ENCODE results near the gene MORC1.
"Not testable (repeated sequence)": the region's sequence is repeated elsewhere in the genome, so short reads cannot be mapped to it uniquely, and the experiment has no call there.

MORC1 gene, protein sequence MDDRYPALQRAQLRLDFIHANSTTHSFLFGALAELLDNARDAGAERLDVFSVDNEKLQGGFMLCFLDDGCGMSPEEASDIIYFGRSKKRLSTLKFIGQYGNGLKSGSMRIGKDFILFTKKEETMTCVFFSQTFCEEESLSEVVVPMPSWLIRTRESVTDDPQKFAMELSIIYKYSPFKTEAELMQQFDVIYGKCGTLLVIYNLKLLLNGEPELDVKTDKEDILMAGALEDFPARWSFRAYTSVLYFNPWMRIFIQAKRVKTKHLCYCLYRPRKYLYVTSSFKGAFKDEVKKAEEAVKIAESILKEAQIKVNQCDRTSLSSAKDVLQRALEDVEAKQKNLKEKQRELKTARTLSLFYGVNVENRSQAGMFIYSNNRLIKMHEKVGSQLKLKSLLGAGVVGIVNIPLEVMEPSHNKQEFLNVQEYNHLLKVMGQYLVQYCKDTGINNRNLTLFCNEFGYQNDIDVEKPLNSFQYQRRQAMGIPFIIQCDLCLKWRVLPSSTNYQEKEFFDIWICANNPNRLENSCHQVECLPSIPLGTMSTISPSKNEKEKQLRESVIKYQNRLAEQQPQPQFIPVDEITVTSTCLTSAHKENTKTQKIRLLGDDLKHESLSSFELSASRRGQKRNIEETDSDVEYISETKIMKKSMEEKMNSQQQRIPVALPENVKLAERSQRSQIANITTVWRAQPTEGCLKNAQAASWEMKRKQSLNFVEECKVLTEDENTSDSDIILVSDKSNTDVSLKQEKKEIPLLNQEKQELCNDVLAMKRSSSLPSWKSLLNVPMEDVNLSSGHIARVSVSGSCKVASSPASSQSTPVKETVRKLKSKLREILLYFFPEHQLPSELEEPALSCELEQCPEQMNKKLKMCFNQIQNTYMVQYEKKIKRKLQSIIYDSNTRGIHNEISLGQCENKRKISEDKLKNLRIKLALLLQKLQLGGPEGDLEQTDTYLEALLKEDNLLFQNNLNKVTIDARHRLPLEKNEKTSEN

DNA sequence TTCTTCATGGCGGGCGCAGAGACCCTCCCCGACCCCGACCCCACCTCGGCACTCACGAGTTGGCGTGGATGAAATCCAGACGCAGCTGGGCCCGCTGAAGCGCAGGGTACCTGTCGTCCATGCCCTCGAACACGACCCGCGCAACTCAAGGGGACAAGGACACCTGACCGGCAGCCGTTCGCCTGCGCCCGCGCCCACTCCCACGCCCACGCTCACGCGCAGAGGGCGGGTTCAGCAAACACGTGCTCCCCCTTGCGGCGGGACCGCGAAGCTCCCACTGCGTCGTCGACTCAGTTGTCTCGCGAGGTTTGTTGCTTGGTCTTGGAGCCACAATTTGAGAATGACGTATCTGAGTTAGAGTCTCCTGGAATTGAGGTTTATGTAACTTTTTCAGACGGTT, at the start of gene MORC1:
MORC1 (minus strand) TSS at position 196 of the 400 bp plus-strand sequence; CDS start at position 121, 75 bp downstream.
- no peak for DNase-seq (ENCODE audit: low spot score)

DNA sequence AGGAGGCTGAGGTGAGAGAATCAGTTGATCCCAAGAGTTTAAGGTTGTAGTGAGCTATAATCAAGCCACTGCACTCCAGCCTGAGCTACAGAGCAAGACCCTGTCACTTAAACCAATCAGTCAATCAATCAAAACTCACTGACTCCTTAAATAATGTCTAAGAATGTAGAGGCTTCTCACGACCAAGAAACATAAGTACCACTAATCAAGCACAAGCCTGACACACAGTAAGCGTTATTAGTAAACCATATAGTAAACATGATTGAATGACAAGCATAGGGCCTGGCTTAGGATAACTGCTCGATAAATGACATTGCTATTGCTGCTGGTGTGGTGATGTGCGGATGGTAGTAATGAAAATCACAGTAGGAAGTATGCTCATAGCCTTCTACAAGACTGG, 48.0 kb upstream of the MORC1 start:
- no peak for DNase-seq (ENCODE audit: low spot score)

DNA sequence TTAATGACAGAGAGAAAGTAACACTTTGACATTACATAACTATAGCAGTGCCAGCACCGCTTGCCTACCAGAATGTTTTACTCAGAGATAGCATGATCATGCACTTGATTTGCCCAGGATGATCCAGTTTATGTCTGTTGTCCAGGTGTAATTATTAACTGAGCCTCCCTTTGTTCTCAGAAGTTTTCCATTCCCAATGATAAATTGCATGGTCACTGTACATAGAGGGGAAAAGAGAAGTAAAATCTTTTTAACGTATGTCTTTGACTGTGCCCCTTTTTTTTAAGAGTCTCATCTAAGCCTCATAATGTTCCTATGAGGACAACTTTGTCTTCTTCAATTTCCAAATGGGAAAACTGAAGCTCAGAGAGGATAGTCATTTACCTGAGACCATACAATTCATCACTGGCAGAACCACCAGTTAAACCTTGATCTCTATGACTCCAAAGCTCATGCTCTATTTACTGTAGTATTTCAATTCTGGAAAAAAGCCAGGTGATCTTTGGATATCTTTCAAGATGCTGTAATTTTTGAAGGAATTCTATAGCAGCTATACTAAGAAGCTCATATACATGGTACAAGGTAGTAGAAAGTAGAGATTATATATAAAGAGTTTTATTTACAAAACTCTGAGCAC, 43.7 kb upstream of the MORC1 start:
- no peak for DNase-seq (ENCODE audit: low spot score)

DNA sequence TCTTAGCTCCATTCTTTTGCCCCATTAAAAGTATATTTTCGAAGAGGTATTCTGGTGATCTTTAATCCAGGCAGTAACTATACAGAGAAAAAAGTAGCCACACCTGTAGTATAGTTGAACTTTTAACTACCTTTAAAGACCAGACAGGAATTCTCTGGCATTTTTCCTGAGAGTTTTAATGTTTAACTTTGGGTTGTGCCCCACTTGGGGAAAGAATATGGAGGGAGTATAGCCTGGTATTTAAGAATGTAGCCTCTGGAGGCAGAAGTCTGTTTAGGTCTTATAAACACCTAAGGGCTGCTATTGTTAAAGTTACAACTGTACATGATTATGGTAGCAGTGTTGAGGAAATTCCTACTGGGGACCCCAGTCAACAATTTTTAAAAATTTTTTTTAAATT, 37.9 kb upstream of the MORC1 start:
- DNase-seq (ENCODE audit: low spot score) = no peak

DNA sequence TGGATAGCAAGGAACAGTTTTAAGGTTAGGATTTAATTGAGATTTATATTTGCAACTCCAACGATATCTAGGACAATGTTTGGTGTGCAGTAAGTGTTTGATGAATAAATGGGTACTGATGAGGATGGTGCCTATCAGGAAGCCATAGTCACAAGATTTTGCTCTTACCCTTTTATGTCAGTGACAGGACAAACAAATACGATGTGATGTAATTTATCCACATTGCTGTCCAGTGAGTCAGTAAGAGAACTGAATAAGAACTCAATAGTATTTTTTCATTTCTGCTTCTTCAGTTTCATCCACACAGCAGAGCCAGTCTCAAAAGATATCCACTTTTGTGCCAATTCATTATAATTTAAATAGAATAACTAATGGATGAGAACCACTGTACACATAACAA, 37.0 kb upstream of the MORC1 start:
- no peak for DNase-seq (ENCODE audit: low spot score)

DNA sequence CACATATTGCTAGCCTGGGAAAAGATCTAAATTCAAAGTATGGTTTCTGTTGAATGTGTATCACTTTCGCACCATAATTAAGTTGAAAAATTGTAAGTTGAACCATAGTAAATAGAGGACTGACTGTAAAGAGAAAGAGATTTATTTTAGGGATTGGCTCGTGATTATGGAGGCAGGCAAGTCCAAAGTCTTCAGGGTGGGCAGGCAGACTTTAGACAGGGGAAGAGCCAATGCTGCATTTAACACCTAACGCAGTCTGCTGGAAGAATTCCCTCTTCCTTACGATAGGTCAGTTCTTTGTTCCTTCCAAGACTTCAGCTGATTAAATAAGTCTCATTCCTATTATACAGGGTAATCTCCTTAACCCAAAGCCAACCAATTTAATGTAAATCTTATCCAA, 34.4 kb upstream of the MORC1 start:
- DNase-seq (ENCODE audit: low spot score) = no peak

DNA sequence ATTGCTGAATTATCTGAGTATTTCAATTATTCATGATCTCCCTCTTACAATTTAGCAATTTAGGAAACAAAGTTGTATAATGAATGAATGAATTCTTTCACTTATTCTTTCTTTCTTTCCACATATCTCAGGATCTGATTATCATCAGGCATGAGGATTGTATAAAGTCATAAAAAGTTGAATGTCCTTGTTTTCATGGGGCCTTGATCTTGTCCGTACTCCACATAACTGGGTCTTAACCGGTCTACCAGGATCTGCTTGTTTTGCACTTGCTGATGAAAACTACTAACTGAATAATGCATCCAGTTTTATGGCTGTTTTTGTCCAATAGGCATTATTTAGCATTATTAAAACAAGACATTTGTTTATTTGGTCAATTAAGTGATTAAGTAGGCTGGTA, 31.1 kb upstream of the MORC1 start:
- no peak for DNase-seq (ENCODE audit: low spot score)

DNA sequence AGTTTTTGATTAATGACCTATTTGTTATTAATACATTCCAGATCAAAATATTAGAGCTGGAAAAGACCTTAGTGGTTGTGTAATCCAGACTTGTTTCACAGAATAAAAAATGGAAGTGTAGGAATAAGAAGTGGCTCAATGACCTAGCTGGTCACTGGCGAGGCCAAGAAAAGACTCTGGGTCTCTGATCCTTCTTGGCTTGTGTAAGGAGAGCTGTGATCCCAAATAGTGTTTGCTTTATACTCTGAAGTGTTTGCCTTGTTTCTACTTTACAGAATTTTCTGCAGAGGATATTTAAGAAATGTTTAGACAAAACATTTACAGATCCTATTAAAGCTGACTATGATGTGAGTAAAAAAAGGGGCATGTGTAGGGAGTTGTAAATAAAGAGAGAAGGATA, 25.7 kb upstream of the MORC1 start:
- no peak for DNase-seq (ENCODE audit: low spot score)

DNA sequence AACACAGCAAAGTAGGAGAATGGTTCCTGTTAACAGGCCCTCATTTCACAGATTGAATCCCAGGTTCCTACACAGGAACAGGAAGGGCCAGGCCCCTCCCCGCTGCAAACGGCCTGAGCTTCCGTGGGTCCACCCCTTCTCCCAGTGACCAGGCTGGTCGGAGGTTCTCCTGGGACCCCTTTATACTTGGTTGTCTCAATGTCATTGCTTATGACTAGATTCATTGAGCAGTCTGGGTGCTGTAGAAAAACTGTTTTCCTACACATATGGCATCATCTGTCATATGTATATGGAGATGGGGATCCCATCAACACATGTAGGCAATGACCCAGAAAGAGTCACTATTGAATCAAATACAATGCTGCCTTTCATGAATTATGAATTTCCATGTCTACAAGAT, 22.4 kb upstream of the MORC1 start:
- no peak for DNase-seq (ENCODE audit: low spot score)

DNA sequence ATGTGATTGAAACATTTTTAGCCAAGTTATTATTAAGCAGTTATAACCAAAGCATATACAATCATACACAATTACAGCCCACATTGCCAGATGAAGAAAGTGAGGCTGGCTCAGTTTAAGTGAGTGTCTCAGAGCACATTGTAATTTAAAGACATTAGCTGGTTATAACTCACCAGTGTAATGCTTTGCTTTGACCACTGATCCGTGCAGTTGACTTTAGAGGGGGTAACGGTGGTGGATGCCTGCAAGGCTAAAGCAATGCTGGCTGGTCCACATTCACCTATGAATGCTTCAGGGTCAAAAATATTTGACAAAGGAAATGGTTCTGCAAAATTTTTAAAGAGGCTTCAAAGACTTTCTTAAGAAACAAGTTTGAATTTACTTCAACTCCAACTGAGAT, 19.8 kb upstream of the MORC1 start:
- no peak for DNase-seq (ENCODE audit: low spot score)

DNA sequence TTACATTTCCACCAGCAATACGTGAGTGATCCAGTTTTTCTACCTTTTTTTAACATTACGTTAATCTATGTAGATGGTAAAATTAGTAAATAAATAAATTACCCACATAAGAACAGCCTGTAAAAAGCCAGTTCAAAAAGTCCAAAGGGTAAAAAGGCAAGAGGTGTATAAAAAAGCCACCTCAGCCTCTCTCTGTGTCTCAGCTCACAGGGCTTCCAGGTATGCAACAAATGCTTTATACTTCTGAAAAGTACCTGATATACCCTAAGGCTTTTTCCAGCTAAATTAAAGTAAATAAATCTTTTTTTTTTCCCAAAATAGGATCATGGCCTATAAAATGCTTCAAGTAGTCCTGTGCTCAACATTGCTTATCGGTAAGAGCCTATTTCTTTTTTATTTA, 18.6 kb upstream of the MORC1 start, which contains the start of gene C3orf85:
C3orf85 (plus strand) TSS at position 197 of the 400 bp plus-strand sequence; CDS start at position 326, 129 bp downstream.
- no peak for DNase-seq (ENCODE audit: low spot score)

DNA sequence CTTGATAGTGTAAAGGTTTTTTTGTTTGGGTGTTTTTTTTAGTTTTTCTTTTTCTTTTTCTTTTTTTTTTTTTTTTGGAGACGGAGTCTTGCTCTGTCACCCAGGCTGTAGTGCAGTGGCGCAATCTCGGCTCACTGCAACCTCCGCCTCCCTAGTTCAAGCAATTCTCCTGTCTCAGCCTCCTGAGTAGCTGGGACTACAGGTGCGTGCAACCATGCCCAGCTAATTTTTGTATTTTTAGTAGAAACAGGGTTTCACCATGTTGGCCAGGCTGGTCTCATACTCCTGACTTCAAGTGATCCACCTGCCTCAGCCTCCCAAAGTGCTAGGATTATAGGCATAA, 15.5 kb upstream of the MORC1 start:
- DNase-seq (ENCODE audit: low spot score) = not testable (repeated sequence)

DNA sequence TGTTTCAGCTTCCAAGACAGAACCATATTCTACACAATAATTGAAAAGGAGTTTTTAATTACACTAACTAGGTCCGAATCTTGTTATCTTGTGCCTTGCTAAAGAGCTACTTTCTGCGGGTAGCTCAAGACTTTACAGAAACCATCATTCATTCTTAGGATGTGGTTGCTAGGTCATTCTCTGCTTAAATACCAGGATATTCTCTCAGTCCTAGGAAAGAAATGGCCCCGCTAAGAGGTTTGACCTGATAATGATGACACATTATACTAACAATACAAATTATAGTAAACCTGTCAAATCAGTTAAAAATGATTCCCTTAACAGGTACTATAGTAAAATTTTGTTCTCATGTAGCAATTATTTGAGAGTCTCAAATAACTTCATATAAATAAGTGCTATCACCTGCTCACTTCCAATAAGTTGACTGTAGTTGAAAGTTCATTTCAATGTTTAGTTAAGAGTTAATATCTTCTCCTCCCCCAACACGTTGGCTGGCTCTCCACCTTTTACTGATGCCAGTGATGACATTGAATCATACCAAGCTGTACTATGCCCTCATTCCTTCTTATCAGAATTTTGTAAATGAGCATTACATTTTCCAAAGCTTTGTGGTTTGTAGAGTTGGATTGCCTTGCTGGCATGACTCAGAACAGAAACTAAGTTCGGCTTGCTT, 15.0 kb upstream of the MORC1 start:
- DNase-seq (ENCODE audit: low spot score) = no peak

DNA sequence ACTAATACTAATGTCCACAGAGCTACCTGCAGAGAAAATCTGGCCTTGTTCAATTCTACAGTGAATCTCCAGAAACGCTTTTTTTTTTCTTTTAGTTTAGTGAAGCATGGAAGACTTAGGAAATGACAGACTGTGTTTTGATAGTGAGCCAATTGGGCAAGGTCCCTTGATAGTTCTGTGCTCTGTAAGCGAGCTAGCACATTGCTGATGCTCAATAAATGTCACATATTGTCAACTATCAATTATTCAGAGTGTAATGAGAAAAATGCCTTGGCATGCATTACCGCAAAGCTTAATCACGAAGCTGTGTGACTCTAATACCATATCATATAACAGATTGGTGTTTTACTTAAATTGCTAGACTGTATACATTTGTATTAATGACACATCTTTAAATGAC, 13.3 kb upstream of the MORC1 start:
- DNase-seq (ENCODE audit: low spot score) = no peak

DNA sequence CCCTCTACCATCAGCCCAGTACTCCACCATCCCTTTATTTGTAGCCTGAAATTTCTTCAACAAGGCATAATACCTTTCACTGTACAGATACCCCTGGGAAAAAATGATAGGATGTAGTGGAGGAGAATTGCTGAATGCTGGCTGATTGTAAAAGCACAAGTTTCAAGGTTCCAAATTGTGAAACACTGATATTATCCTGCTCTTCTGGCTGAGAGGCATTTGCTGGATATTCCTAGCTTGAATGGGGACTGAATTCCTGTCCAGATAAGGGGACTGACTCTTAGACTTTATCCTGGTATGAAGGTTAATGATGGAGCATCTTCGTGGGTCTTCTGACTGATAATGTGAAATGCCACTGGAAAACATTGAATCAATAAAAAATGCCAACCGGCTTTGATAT, 9.6 kb upstream of the MORC1 start:
- no peak for DNase-seq (ENCODE audit: low spot score)

DNA sequence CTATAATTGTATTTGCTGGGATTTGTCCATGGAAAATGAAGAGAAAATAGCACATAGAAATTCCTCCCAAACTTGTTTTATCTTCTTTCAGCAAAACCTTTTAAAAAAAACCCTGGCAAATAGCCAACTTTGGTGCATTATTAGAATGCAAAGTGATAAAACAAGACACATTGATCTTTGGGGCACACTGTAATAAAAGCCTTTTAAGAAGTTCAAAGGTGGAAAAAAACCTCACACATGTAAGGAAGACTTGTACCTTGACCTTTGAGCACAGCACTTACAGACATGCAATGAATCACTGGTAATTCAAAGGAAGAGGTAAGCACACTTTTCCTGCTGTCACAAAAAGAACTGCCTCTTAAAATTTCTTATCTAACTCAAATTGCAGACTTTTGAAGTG, 8.0 kb upstream of the MORC1 start:
- DNase-seq (ENCODE audit: low spot score) = no peak

DNA sequence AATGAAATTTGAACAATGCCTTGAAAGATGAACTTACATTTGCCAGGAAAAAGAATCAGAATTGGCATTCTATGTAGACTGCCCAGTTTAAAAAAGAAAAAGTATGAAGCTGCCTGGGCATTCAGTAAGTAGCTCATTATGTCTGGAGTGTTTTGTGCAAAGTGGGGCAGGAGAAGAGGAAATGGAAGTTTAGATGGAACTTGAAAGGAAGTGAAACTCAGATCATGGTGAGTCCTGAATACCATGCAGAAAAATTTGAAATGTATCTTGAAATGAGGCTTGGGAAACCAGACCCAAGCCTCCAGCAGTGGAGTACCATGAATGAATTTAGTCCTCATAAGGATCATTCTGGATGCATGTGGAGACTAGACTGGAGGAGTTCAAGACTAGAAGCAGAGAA, 4.8 kb upstream of the MORC1 start:
- peak; percentile 11 for DNase-seq (ENCODE audit: low spot score)

DNA sequence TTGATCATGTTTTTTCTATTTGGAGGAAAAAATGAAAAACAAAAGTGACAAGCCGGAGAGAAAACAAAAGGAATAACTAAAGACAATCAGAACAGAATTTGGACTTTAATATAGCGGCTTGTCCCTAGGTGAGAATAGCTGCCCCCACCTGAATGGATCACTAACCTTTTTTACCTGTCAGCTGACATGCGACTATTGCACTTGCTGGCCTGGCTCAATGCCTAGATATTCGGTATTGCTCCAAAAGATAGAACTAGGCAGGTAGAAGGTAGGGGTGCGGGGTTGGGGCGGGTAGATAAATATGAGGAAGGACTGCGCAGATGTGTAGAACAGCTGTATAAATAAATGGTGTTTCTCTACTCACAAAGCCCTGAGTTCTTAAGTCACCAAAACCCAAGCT, 650 bp upstream of the MORC1 start:
- no peak for DNase-seq (ENCODE audit: low spot score)

DNA sequence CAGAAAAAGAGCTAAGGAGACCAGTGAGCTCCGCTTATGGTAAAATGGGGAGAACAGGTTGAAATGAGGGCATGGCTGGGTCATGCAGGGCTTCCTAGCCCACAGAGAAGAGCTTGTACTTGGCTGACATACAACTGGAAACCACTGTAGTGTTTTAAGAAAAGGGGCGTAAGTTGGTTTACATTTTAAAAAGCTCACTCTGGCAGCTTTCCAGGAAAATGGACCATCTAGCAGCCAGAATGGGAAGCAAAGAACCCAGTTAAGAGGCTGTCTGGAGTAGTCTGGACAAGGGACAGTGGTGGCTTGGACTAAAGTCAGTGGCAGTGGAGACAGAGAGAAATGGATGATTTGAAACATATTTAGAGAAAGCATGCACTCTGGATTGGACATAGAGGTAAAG, 1.9 kb downstream of the MORC1 start:
- no peak for DNase-seq (ENCODE audit: low spot score)

DNA sequence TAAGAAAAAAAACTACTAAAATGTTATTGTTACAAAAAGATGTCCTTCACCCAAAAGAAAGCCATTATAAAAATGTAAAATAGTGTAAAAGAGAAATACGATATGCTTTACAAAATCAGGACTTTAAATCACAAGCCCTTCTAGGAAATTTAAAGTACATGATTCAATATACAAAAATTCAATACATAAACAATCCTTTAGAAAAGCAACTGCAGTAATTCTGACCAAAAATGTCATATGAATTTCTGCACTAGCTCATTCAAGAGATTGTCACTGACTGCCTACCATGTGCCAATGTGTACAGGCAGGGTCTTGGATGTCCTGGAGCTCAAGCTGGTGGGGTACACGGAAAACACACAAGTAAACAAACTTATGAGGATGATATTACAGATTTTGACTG, 2.5 kb downstream of the MORC1 start:
- no peak for DNase-seq (ENCODE audit: low spot score)

DNA sequence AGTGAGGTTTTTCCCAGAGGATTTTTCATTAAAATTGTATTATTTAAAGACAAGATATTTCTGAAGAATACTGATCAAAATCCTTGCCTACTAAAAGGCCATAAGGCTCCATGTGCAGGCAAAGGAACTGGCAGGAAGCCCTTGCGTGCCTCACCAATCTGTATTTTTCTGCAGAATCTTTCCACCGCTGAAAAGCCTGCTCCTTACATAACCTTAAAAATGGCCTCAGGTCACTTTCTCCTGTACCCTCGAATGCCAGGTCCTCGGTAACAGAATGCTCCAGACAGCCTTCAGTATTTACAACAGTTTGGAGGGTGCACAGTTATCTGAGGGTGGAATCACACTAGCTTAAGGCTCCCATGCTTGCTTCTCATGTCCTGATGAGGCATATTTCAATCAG, 3.2 kb downstream of the MORC1 start:
- no peak for DNase-seq (ENCODE audit: low spot score)
